ENCODE measurements around the gene ZC3HAV1.

- TF ChIP-seq CTCF (IDR thresholded peaks at IDR 0.05; ENCODE audit: low read depth, low read length) (no peak), EZH2phosphoT487 (IDR thresholded peaks at IDR 0.05; ENCODE audit: low read depth) (no peak)
Observed at GRCh38 chr7:139153832-139154231, 44.3 kb upstream of the ZC3HAV1 start.

Data from OCI-LY3 (cell line).